GM23338 (cell line): ENCODE results near the gene CCL14. TPM values are rescaled to one million over a fixed set of nuclear protein-coding genes. Genes with fewer than 3 reads are reported as not detected.

Experiments
- ATAC-seq: fragments of 200-7000 bp; cut with Tn5 transposase; 3 replicates; pipeline ENCODE4 v1.9.1; 2020
- DNase-seq: peaks from one replicate; pipeline ENCODE4 v3.0.0-alpha.2; 2015; ENCODE audit warnings: low spot score
- H2AFZ ChIP-seq: fragments of 200-600 bp; sonication (generic); 2 replicates; pipeline ENCODE4 v1.8.0; 2016; ENCODE audit warnings: antibody characterized with exemption, mild to moderate bottlenecking, moderate library complexity
- H3F3A ChIP-seq: fragments of 200-600 bp; sonication (generic); replicated peaks from 2 replicates; pipeline ENCODE4 v1.8.0; 2017; ENCODE audit warnings: antibody characterized with exemption, mixed run types, low read depth
- H3K27ac ChIP-seq: fragments of 200-600 bp; sonication (generic); 2 replicates; pipeline ENCODE4 v1.6.1; 2016; ENCODE audit warnings: low read depth
- H3K27me3 ChIP-seq: fragments of 200-600 bp; sonication (generic); 2 replicates; pipeline ENCODE4 v1.8.0; 2016; ENCODE audit warnings: mild to moderate bottlenecking, mixed run types, moderate library complexity; ENCODE audit not compliant: insufficient read depth
- H3K36me3 ChIP-seq: fragments of 200-600 bp; sonication (generic); 2 replicates; pipeline ENCODE4 v1.8.0; 2016; ENCODE audit warnings: mild to moderate bottlenecking; ENCODE audit not compliant: insufficient read depth
- H3K4me1 ChIP-seq: fragments of 200-600 bp; sonication (generic); 2 replicates; pipeline ENCODE4 v1.8.0; 2016; ENCODE audit warnings: mild to moderate bottlenecking, moderate library complexity; ENCODE audit not compliant: insufficient read depth
- H3K4me2 ChIP-seq: fragments of 200-600 bp; sonication (generic); 2 replicates; pipeline ENCODE4 v1.7.1; 2017; ENCODE audit warnings: mixed run types
- H3K4me3 ChIP-seq: fragments of 200-600 bp; sonication (generic); 2 replicates; pipeline ENCODE4 v1.6.1; 2016; ENCODE audit warnings: mixed run types
- H3K79me2 ChIP-seq: fragments of 200-600 bp; sonication (generic); replicated peaks from 2 replicates; pipeline ENCODE4 v1.8.0; 2017; ENCODE audit warnings: mild to moderate bottlenecking; ENCODE audit not compliant: insufficient read depth
- H3K9me2 ChIP-seq: fragments of 200-600 bp; sonication (generic); 2 replicates; pipeline ENCODE4 v1.8.0; 2017; ENCODE audit not compliant: insufficient read depth
- H4K20me1 ChIP-seq: fragments of 200-600 bp; sonication (generic); replicated peaks from 2 replicates; pipeline ENCODE4 v1.8.0; 2017; ENCODE audit warnings: mild to moderate bottlenecking; ENCODE audit not compliant: insufficient read depth
- H3K27ac Mint-ChIP-seq: 2 replicates; pipeline ENCODE4 v1.8.0; 2020; ENCODE audit warnings: inconsistent platforms, mild to moderate bottlenecking, moderate library complexity, mixed read lengths
- H3K27me3 Mint-ChIP-seq: 3 replicates; pipeline ENCODE4 v1.8.0; 2022; ENCODE audit warnings: low read depth, mild to moderate bottlenecking, moderate library complexity, mixed read lengths, inconsistent platforms; ENCODE audit not compliant: insufficient read depth, poor library complexity
- H3K36me3 Mint-ChIP-seq: 3 replicates; pipeline ENCODE4 v1.8.0; 2021; ENCODE audit warnings: low read depth, mild to moderate bottlenecking, inconsistent platforms, moderate library complexity, mixed read lengths
- H3K4me1 Mint-ChIP-seq: 3 replicates; pipeline ENCODE4 v1.8.0; 2020; ENCODE audit warnings: mild to moderate bottlenecking, inconsistent platforms, mixed read lengths
- H3K4me3 Mint-ChIP-seq: 3 replicates; pipeline ENCODE4 v1.8.0; 2021; ENCODE audit warnings: moderate library complexity, mild to moderate bottlenecking, inconsistent platforms, mixed read lengths
- H3K9me3 Mint-ChIP-seq: 3 replicates; pipeline ENCODE4 v1.8.0; 2020; ENCODE audit warnings: moderate library complexity, mild to moderate bottlenecking, inconsistent platforms, mixed read lengths
- CTCF ChIP-seq, 2 experiments: fragments of 200-600 bp in 1 of 2; sonication (generic) in 1 of 2; conservative IDR thresholded peaks; 2 replicates each; pipeline versions ENCODE4 v1.5.1 to v1.6.1; 2016 to 2017; ENCODE audit warnings: antibody characterized with exemption in 2 of 2, low read depth in 2 of 2, mild to moderate bottlenecking in 2 of 2, moderate library complexity in 1 of 2
- EZH2phosphoT487 ChIP-seq: fragments of 200-600 bp; sonication (generic); IDR thresholded peaks from one replicate; pipeline ENCODE4 v1.8.1; 2018; ENCODE audit warnings: antibody characterized with exemption; ENCODE audit not compliant: unreplicated experiment
- NANOG ChIP-seq: IDR thresholded peaks from 2 replicates; pipeline ENCODE4 v1.6.1; 2016; ENCODE audit warnings: antibody characterized with exemption, borderline replicate concordance
- POLR2AphosphoS5 ChIP-seq: IDR thresholded peaks from 2 replicates; pipeline ENCODE4 v1.6.1; 2016; ENCODE audit warnings: antibody characterized with exemption, low read depth
- REST ChIP-seq: IDR thresholded peaks from one replicate; pipeline ENCODE4 v1.6.1; 2018; ENCODE audit warnings: antibody characterized with exemption; ENCODE audit not compliant: unreplicated experiment
- STAT1 ChIP-seq: IDR thresholded peaks from one replicate; pipeline ENCODE4 v1.6.1; 2016; ENCODE audit warnings: antibody characterized with exemption; ENCODE audit not compliant: unreplicated experiment
- ZNF114 ChIP-seq: fragments of 250-450 bp; sonication (Bioruptor Pico); IDR thresholded peaks from 2 replicates; pipeline ENCODE4 v1.5.0; 2020; ENCODE audit warnings: mild to moderate bottlenecking, moderate library complexity
- ZNF462 ChIP-seq: fragments of 250-450 bp; sonication (Bioruptor Pico); IDR thresholded peaks from 2 replicates; pipeline ENCODE4 v1.5.0; 2020; ENCODE audit warnings: mild to moderate bottlenecking, moderate library complexity
- polyA plus RNA-seq: library from polyadenylated mRNA; unstranded; fragments of >200 nt; fragmentation: Nextera tagmentation; extraction: Ambion mirVana; gene quantifications from 2 replicates; pipeline ENCODE4 v1.2.1, GENCODE V29; 2016
- total RNA-seq: library from RNA; depleted of rRNA; stranded (reverse); fragments of >200 nt; shearing (Covaris generic); gene quantifications from 2 replicates; pipeline ENCODE4 v1.2.3, GENCODE V29; 2014

Gene CCL14
- total and polyA plus RNA-seq, 2 experiments from 2014 or later = not detected

- H3K27me3 ChIP-seq = no peaks in the 10 kb centered on the region
- H3K36me3 Mint-ChIP-seq = no peaks in the 10 kb centered on the region
- no peak overlapping the region for H3K4me2 ChIP-seq
- H3K79me2 ChIP-seq = no peaks in the 10 kb centered on the region
- no peak overlapping the region for H3K27ac ChIP-seq
- no peaks in the 10 kb centered on the region for H3K9me3 Mint-ChIP-seq
- H3K27me3 Mint-ChIP-seq = no peaks in the 10 kb centered on the region
- no peaks in the 10 kb centered on the region; the same call in 2 of the 3 replicates for H3K4me1 Mint-ChIP-seq
- no peak overlapping the region for H3K27ac Mint-ChIP-seq
- H2AFZ ChIP-seq = no peak overlapping the region
- no peaks in the 10 kb centered on the region for H4K20me1 ChIP-seq
- DNase-seq = no peak
- no peaks in the 10 kb centered on the region; the same call in 1 of the 2 replicates for H3K4me1 ChIP-seq
- no peaks in the 10 kb centered on the region for H3F3A ChIP-seq
- H3K36me3 ChIP-seq = no peaks in the 10 kb centered on the region
- H3K4me3 ChIP-seq = no peak overlapping the region
- no peak for TF ChIP-seq EZH2phosphoT487
- no peak for TF ChIP-seq ZNF114 (CRISPR knock-in tag)
- TF ChIP-seq STAT1 = no peak
- no peak for TF ChIP-seq NANOG
- TF ChIP-seq POLR2AphosphoS5 = no peak
- TF ChIP-seq ZNF462 (CRISPR knock-in tag) = no peak
- TF ChIP-seq CTCF (conservative IDR thresholded peaks at IDR 0.05; ENCODE audit: low read depth in 2 of 2) = 0 out of 4 replicates have a peak, but pooled peaks of 1 of the 2 experiments have one; percentile 1
- no peak for TF ChIP-seq REST
- no peaks in the 10 kb centered on the region for H3K9me2 ChIP-seq
- no peak for ATAC-seq
- H3K4me3 Mint-ChIP-seq = no peak overlapping the region
These were observed 38.4 kb downstream of the CCL14 start for GRCh38 chr17:35948092-35948491.
